Measurements from ENCODE around the gene SLC35B4.

DNA sequence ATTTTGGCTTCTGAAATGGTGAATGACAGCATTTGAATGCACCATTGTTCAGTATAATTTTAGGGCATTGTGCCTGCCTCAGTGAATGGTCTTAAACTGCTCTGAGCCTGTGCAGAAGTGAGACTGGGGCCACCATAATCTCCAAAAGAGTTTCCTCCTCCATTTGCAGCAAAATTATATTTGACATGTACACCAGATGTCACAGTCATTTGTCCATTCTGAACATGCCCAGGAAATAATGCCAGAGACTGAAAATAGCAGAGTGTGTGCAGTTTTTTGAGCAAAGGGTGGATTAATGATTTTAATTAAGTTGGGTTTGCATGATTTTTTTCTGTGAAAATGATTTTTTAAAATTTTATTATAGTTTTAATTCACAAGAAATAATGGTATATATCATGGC is 26.4 kb upstream of the SLC35B4 start:
- TF ChIP-seq, protein P1, sequence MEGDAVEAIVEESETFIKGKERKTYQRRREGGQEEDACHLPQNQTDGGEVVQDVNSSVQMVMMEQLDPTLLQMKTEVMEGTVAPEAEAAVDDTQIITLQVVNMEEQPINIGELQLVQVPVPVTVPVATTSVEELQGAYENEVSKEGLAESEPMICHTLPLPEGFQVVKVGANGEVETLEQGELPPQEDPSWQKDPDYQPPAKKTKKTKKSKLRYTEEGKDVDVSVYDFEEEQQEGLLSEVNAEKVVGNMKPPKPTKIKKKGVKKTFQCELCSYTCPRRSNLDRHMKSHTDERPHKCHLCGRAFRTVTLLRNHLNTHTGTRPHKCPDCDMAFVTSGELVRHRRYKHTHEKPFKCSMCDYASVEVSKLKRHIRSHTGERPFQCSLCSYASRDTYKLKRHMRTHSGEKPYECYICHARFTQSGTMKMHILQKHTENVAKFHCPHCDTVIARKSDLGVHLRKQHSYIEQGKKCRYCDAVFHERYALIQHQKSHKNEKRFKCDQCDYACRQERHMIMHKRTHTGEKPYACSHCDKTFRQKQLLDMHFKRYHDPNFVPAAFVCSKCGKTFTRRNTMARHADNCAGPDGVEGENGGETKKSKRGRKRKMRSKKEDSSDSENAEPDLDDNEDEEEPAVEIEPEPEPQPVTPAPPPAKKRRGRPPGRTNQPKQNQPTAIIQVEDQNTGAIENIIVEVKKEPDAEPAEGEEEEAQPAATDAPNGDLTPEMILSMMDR (IDR thresholded peaks at IDR 0.05), result no peak
- TF ChIP-seq POLR2A (IDR thresholded peaks at IDR 0.05), result no peak

All from testis (tissue), 2 donors.